GM21528 (cell line): ENCODE data around the gene KRTAP1-4.
"Not testable (repeated sequence)": the region's sequence is repeated elsewhere in the genome, so short reads cannot be mapped to it uniquely, and the experiment has no call there.

Experiments
- ATAC-seq: cut with Tn5 transposase; IDR thresholded peaks from one replicate; pipeline ENCODE4 v1.9.1; 2021; ENCODE audit warnings: mild to moderate bottlenecking, moderate library complexity; ENCODE audit not compliant: unreplicated experiment, low FRiP score

Gene KRTAP1-4

DNA sequence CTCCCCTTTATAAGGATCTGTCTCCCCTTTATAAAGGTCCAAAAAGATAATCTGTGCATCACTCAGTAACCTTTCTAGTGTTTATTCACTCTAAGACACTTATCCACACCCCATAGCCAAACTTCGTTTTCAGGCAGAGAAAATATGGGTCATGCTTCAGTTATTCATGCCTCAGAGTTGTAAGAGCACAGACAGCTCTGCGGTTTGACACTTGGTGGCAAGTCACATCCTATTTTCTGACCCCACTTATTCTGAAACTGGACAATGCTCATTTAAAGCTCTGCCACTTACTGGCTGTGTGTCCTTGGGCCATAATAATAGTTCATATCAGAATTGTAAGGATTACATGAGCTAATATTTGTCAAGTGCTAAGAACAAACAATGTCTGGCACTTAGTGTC is 19.1 kb upstream of the KRTAP1-4 start:
- ATAC-seq = no peak

DNA sequence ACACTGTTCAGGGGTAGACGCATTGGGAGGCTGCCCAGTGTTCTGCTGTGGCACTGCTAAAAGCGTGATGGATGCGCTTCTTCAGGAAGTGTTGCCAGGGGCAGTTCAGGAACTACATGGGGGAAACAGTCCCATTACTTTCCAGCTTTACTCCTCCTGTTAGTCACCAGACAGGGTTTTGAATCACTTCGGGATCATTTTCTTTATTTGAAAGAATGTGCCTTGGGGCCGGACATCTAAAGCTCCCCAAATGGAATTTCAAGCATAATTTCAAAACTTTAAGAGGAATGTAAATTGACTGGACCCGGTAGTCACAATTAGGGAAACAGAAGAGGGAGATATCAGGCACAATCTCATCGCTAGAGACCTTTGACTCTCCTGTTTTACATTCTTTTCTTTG is 18.4 kb upstream of the KRTAP1-4 start:
- no peak for ATAC-seq

DNA sequence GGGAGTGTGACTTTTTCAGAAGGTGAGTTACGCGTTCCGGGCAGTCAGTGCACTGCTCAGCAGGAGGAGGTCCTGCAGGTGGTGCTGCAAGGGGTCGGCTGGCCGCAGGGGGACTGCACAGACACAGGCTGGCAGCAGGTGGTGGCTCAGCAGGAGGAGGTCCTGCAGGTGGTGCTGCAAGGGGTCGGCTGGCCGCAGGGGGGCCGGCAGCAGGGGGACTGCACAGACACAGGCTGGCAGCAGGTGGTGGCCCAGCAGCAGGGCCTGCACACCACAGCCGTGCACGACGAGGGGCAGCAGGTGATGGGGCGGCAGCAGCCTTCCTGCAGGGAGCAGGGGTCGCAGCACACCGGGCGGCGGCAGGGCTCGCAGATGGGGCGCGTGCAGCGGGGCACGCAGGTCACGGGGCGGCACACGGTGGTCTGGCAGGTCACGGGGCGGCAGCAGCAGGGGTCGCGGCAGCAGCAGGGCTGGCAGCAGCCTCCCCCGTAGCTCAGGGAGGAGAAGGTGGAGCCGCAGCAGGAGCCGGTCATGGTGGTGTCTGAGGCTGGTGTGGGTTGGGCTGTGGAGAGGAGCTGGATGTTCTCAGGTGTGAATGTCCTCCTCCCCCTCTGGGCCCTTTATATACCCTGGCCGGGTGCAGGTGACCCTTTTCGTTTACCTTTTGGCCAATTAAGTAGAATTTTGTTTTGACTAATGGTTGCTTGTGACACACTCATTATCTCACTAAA is 16.9 kb upstream of the KRTAP1-4 start, which contains the start of gene KRTAP2-1:
TSS of gene KRTAP2-1 (minus strand) at position 582 of the 731 bp plus-strand sequence. CDS start at position 533, 49 bp downstream.
- ATAC-seq = not testable (repeated sequence)

DNA sequence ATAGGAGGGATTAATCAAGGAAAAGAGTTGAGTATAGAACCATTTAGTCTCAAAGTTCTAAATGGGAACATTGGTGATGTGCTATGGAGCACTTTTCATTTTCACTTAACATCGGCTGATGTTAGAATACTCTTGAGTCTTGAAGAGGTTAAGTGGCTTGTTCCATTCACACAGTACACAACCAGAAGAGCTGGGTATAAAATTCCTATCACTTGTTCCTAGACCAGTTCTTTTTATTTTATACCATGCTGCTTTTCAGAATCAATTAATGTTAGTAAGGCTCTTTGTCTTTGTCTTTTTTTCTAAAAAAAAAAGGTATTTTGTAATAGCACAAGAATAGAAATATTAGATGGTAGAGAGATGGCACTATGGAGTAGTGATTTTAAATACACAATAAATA is 13.0 kb upstream of the KRTAP1-4 start:
- ATAC-seq = no peak

DNA sequence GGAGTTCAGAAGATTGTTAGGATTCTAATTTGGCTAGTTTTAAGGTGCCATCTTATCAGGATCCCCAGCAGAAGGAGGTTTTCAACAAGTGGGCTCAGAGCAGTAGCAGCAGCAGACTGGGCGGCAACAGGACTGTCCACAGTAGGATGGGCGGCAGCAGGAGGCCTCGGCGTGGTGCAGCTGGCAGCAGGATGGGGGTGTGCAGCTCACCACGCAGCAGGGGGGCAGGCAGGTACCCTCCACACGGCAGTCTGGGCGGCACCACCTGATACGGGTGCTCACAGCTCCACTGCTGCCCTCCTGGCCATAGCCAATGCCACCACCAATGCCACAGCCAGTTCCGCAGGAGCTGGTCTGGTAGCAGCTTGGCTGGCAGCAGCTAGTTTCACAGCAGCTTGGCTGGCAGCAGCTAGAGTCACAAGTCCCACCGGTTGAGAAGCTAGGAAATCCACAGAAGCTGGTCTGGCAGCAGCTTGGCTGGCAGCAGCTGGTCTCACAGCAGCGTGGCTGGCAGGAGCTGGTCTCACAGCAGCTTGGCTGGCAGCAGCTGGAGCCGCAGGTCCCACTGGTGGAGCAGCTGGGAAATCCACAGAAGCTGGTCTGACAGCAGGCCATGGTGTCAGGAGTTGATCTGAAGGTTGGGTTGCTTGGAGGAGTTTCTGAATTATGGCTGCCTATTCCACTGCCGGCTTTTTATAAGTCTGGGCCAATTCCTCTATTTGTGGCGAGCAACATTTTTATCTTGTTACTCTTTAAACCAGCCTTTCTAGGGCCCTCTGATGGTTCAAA is 11.0 kb upstream of the KRTAP1-4 start, which contains the start of gene KRTAP1-1:
TSS of gene KRTAP1-1 (minus strand) at position 668 of the 789 bp plus-strand sequence. CDS start at position 615, 53 bp downstream.
- ATAC-seq = not testable (repeated sequence)

DNA sequence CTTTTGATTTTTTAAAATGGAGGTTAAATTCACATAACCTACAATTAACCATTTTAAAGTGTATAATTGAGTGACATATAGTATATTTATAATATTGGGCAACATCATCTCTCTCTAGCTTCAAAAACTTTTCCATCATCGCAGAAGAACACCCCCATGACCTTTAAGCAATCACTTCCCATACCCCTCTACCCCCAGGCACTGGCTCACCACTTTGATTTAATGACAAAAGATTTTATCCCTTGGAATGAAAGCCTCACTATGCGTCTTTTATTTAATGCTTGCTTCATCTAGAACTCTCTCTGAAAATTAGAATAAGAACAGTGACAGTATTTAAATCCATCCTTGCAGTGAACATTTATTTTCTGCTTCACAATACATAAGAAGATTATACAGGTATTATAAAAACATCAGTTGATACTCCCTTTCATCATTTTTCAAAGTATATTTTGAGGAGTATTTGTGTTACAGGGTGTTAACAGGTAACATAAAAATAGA is 7.9 kb upstream of the KRTAP1-4 start:
- ATAC-seq = no peak

DNA sequence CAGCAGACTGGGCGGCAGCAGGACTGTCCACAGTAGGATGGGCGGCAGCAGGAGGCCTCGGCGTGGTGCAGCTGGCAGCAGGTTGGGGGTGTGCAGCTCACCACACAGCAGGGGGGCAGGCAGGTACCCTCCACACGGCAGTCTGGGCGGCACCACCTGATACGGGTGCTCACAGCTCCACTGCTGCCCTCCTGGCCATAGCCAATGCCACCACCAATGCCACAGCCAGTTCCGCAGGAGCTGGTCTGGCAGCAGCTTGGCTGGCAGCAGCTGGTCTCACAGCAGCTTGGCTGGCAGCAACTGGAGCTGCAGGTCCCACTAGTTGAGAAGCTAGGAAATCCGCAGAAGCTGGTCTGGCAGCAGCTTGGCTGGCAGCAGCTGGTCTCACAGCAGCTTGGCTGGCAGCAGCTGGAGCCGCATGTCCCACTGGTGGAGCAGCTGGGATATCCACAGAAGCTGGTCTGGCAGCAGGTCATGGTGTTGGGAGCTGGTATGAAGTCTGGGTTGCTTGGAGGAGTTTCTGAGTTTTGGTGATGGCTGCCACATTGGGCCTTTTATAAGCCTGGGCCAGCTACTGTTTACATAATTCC is 4.4 kb upstream of the KRTAP1-4 start, which contains the start of gene KRTAP1-3:
TSS of gene KRTAP1-3 (minus strand) at position 529 of the 590 bp plus-strand sequence. CDS start at position 476, 53 bp downstream.
- not testable (repeated sequence) for ATAC-seq

DNA sequence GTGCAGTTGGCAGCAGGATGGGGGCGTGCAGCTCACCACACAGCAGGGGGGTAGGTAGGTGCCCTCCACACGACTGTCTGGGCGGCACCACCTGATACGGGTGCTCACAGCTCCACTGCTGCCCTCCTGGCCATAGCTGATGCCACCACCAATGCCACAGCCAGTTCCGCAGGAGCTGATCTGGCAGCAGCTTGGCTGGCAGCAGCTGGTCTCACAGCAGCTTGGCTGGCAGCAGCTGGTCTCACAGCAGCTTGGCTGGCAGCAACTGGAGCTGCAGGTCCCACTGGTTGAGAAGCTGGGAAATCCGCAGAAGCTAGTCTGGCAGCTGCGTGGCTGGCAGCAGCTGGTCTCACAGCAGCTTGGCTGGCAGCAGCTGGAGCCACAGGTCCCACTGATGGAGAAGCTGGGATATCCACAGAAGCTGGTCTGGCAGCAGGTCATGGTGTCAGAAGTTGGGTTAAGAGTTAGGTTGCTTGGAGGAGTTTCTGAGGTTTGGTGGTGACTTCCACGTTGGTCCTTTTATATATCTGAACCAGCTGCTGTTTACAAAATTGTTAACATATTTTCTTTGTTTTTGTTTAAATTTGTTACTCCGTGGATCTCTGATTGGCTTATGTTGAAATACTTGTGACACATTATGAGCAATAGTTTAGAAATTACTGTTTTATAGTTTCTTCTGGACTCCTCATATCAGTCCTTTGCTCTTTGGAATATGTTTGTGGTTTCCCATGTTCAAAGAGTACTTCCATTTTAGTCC is 3.1 kb downstream of the KRTAP1-4 start, which contains the start of gene KRTAP1-5:
TSS of gene KRTAP1-5 (minus strand) at position 494 of the 757 bp plus-strand sequence. CDS start at position 441, 53 bp downstream.
- no peak for ATAC-seq

DNA sequence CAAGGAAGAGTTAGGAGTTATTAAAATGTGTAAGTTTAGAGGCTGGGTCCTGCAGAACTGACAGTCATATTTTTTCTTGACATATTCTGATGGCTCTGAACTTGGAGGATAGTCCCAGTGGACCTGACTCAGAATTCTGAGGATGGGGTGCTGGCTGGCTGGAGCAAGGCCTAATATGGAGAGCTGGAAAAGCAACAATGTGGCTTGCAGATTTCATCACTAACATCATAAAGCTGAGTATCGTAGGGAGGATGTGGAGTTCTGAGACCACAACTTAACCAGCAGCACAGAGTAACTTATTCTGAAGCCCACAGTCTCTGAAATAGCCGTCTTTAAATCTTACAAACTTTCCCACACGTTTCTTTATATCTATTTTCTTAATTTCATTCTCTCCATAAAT is 5.3 kb downstream of the KRTAP1-4 start:
- ATAC-seq = no peak

DNA sequence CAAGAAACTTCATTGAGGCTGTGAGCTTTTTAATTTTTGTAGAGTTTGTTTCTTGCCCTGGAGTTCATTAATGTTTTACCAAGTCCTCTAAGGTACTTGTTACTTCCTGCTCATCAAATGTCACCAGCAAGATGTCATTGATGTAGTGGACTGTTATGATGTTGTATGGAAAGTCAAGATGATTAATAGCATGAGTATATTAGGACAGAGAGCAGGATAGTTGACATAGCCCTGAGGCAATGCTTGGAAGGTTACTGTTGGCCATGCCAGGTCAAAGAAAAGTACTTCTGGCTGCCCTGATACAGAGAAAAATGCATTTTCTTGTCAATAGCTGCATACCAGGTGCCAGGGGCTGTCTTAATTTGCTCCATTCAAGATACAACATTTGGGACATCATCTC is 9.7 kb downstream of the KRTAP1-4 start:
- no peak for ATAC-seq

DNA sequence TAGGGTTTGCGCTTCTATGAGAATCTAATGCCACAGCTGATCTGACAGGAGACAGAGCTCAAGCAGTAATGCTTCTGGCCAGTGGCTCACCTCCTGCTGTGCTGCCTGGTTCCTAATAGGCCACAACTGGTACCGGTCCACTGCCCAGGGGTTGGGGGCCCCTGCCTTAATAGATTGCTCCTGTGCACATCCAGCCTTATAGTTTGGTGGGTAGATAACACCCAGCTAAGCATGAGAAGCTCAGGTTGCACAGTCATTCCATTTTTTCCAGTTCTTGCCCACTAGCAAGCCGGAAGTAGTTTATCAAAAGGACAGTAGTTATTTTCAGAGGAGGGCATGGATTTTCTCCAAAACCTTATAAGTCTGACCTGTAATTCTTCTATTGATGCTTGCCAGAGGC is 10.6 kb downstream of the KRTAP1-4 start:
- ATAC-seq = no peak

DNA sequence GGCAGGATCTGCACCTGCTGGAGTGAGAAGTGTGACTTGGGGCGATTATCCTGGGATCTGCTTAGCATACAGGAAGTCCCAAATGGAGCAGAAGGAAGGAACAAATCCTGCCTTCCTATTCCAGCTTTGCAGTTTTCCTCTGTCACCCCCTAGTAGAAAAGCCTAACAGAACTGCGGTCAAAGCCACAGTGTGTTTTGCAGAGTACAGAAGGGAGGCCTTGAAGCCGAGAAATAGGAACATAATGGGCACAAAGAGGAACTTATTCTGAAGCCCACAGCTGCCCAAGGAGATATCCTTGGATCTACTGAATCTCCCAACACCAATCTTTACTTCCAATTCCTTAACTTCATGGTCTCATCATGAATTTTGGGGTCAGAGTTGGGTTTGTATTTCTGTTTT is 11.5 kb downstream of the KRTAP1-4 start:
- no peak for ATAC-seq

DNA sequence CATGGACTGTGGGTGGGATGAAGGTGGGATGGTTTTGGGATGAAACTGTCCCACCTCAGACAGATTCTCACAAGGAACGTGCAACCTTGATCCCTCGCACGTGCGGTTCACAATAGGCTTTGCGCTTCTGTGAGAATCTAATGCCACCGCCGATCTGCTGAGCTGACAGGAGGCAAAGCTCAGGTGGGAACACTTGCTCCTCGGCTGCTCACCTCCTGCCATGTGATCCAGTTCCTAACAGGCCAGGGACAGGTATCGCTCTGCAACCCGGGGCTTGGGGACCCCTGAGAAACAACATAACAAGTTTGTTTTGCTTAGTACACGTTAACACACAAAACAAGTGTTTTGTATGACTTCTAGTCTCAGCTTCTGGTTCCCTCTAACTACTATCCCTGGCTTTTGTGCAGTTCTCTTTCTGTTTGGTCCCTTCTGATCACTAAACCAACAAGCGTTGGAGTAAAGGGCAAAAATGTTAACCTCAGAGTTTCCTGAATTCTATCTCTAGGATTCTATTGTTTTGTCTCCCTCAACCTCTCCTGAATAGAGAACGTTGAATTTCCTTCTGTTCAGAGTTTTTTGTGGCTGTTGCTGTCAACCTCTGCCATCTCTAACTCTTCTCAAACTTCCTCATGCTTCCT is 13.3 kb downstream of the KRTAP1-4 start:
- ATAC-seq = no peak

DNA sequence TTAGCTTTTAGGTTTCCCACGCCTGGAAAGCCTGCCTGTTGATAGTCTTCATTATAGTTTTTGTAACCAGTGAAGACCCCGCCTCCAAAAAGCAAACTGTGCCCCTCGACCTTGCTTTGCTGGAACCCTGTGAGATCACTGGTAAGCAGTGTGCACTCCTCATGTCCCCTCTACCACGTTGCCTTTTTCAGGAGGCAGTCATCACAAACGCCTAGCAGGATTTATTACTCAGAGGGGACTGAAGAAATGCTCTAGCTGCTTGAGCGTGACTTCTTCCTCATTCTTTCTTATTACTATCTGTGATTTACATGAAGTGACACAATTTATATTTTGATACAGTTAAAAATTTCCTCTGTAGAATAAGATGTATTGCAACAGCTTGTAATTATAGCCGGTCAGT is 14.5 kb downstream of the KRTAP1-4 start:
- no peak for ATAC-seq

DNA sequence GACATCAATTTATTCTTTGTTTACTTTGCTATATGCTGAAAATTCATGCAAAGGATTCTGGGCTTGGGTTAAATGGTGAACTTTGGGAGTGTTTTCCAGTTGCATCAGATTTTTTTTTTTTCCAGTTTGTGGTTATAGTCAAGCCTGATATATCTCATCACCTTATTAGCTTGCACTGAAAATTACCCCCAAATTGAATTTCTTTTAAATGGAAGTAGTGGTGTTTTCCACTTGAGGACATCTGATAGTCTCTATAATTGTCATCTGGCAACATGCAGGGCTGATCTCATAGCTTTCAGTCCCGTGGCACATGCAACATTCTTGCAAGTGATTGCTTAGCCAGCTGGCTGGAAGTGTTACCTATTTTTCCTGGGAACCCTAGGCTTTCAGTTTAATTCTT is 16.4 kb downstream of the KRTAP1-4 start:
- no peak for ATAC-seq

DNA sequence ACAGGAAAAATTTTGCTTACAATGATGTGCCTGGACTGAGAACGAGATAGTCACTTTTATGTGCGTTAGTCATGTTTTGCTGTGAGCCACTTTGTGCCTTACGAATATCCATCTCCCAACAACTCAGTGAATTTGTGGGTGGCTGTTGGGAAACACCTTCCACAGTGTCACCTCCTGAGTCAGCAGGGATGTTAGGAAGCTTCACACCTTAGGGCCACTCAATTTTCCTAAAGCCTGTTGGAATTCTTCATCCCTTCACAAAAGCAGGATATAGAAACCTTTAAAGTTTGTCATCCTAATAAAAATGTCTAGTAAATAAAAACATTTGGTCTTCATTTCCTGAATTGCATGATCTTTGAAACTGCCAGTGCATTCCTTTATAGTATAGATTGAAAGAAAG is 16.8 kb downstream of the KRTAP1-4 start:
- ATAC-seq = no peak

DNA sequence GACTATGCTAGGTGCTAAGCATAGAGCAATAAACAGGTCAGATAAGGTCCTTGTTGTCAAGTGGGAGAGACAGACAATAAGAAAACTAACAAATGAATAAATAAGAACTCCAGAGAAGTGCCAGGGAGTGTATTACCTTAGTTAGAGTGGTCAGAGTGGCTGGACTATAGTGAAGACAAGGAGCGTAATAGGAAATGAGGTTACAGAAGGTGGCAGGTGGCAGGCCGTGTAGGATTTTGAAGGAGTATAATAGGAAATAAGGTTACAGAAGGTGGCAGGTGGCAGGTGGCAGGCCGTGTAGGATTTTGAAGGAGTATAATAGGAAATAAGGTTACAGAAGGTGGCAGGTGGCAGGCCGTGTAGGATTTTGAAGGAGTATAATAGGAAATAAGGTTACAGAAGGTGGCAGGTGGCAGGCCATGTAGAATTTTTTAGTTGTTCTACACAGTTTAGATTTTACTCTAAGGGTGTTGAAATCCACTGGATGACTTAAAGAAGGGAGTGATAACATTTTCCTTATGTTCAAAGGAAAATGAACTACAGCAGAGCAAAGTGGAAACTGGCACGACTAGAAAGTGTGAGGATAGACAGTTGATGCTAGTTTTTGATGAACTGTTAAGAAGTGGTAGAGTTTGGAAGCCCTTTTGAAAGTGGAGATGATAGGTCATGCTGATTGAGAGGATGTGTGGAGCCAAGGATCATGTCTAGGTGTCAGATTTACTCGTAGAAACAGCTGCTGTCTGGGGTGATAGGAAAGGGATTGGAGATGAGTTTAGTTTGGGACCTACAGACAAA is 17.5 kb downstream of the KRTAP1-4 start:
- ATAC-seq = no peak

DNA sequence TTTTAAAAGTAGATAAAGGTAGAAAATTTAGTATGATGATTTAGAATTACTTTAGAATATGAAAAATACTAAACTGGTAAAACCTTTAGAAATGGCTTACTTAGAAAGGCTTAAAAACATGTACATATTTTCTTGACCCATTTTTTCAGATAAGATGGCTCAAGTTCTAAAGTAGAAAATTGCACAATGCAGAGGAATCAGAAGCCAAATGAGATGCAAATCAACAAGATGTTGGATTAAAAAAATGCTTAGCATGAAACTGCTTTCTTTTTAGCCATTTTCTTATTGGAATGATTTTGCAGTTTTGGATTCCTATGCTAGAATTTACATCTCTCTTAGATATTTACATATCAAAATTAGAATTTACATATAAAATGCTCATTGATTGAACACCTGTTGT is 19.6 kb downstream of the KRTAP1-4 start:
- no peak for ATAC-seq

DNA sequence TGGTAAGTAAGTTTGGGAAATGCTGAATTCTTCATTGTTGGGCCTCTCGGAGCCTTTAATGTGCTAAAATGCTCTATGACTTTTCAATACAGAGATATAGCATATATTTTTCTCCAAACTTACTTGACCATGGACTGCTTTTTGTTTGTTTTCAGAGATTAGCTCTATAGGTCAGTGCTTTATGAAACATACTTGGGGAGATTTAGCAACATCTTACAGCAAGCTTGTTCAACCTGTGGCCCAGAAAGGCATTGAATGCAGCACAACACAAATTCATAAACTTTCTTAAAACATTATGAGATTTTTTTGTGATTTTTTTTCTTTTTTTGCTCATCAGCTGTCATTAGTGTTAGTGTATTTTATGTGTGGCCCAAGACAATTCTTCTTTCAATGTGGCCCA is 20.1 kb downstream of the KRTAP1-4 start:
- ATAC-seq = no peak
